Prostate gland (tissue), 2 donors: ENCODE data around the gene FADS2.

Experiments
- CTCF ChIP-seq, 4 experiments: fragments of 200-600 bp in 2 of 4; fragments of 450-650 bp in 2 of 4; sonication (generic) in 2 of 4; IDR thresholded peaks; 1 replicate in 3 of 4; 2 replicates in 1 of 4; pipeline ENCODE4 v1.5.1; 2016 to 2019; ENCODE audit warnings: antibody characterized with exemption in 4 of 4, mild to moderate bottlenecking in 2 of 4, moderate library complexity in 2 of 4
- POLR2A ChIP-seq: fragments of 450-650 bp; IDR thresholded peaks from one replicate; pipeline ENCODE4 v1.6.1; 2016; ENCODE audit warnings: antibody characterized with exemption, mild to moderate bottlenecking

- peak in 3 of 4 experiments; percentile 18 to 36 (median 20) for TF ChIP-seq CTCF (IDR thresholded peaks at IDR 0.05)
- TF ChIP-seq POLR2A = no peak
These were observed 718 bp downstream of the FADS2 start for GRCh38 chr11:61828629-61829407.
